PC-9 (cell line): Measurements from ENCODE around the gene CELF4. TPM values are rescaled to one million over a fixed set of nuclear protein-coding genes. Genes with fewer than 3 reads are reported as not detected.

Experiments
- BruUV-seq: library from RNA; stranded (reverse); fragments of 400-500 nt; replicated peaks from 2 replicates; lab custom pipeline; 2021; lab: Mats Ljungman, UMichigan
- CTCF ChIA-PET: fragments of 300-600 bp; sonication (Branson Sonifier 250); formaldehyde crosslinking; loops from one replicate; lab custom pipeline; 2022; ENCODE audit warnings: antibody characterized with exemption; lab: Charles Lee
- POLR2A ChIA-PET: fragments of 300-600 bp; sonication (Branson Sonifier 250); formaldehyde crosslinking; loops from one replicate; lab custom pipeline; 2022; ENCODE audit warnings: antibody characterized with exemption; ENCODE audit not compliant: unreplicated experiment; lab: Charles Lee
- DNase-seq, 2 experiments: peaks; one replicate each; pipeline versions ENCODE4 v3.0.0 to v3.0.0-alpha.2; 2015 to 2022; ENCODE audit warnings: mixed read lengths in 1 of 2
- H2AFZ ChIP-seq: fragments of 200-600 bp; sonication (generic); 2 replicates; pipeline ENCODE4 v1.8.1; 2017; ENCODE audit warnings: antibody characterized with exemption
- H3F3A ChIP-seq: fragments of 200-600 bp; sonication (generic); 2 replicates; pipeline ENCODE4 v1.8.1; 2017; ENCODE audit warnings: antibody characterized with exemption, mild to moderate bottlenecking, low read depth; ENCODE audit not compliant: insufficient read depth
- H3K27ac ChIP-seq: fragments of 200-600 bp; sonication (generic); 2 replicates; pipeline ENCODE4 v1.6.1; 2016; ENCODE audit warnings: mixed run types
- H3K27me3 ChIP-seq: fragments of 200-600 bp; sonication (generic); 2 replicates; pipeline ENCODE4 v1.6.1; 2016; ENCODE audit warnings: low read depth, mixed run types; ENCODE audit not compliant: insufficient read depth
- H3K36me3 ChIP-seq: fragments of 200-600 bp; sonication (generic); 2 replicates; pipeline ENCODE4 v1.6.1; 2016; ENCODE audit warnings: low read depth, mixed run types
- H3K4me1 ChIP-seq: fragments of 200-600 bp; sonication (generic); replicated peaks from 2 replicates; pipeline ENCODE4 v1.6.1; 2016; ENCODE audit warnings: mixed run types; ENCODE audit not compliant: insufficient read depth
- H3K4me2 ChIP-seq: fragments of 200-600 bp; sonication (generic); 2 replicates; pipeline ENCODE4 v1.6.1; 2017; ENCODE audit warnings: mixed run types
- H3K4me3 ChIP-seq: fragments of 200-600 bp; sonication (generic); 2 replicates; pipeline ENCODE4 v1.6.1; 2016; ENCODE audit warnings: mixed run types
- H3K79me2 ChIP-seq: fragments of 200-600 bp; sonication (generic); 2 replicates; pipeline ENCODE4 v1.6.1; 2017; ENCODE audit warnings: low read depth, mixed run types
- H3K9me2 ChIP-seq: fragments of 200-600 bp; sonication (generic); 2 replicates; pipeline ENCODE4 v1.8.1; 2017; ENCODE audit warnings: mild to moderate bottlenecking; ENCODE audit not compliant: insufficient read depth
- H3K9me3 ChIP-seq: fragments of 200-600 bp; sonication (generic); 2 replicates; pipeline ENCODE4 v1.8.1; 2016; ENCODE audit warnings: low read depth; ENCODE audit not compliant: insufficient read depth
- H4K20me1 ChIP-seq: fragments of 200-600 bp; sonication (generic); 2 replicates; pipeline ENCODE4 v1.8.1; 2017; ENCODE audit not compliant: insufficient read depth
- CTCF ChIP-seq: fragments of 200-600 bp; sonication (generic); conservative IDR thresholded peaks from 2 replicates; pipeline ENCODE4 v1.6.1; 2017; ENCODE audit warnings: mixed run types, antibody characterized with exemption, mild to moderate bottlenecking, moderate library complexity
- EZH2 ChIP-seq: fragments of 200-600 bp; sonication (generic); IDR thresholded peaks from 2 replicates; pipeline ENCODE4 v1.8.0; 2017; ENCODE audit warnings: antibody characterized with exemption, low read depth
- intact Hi-C: fragments of 100-400 bp; cut with micrococcal nuclease; formaldehyde crosslinking; loops from one replicate; pipeline ENCODE4 v1.10.0; 2022; ENCODE audit not compliant: unreplicated experiment
- total RNA-seq: library from RNA; stranded (reverse); gene quantifications from 2 replicates; pipeline ENCODE4 v1.2.3, GENCODE V29; 2021

Gene CELF4
- total RNA-seq, 1 experiment from 2014 or later, result 1.2 TPM

GRCh38 chr18:37604032-37604431, 38.4 kb upstream of the CELF4 start:
- intact Hi-C loops, result no loop called here
- DNase-seq, result no peak
- Histone ChIP-seq H2AFZ (no peak overlapping the region), H3K4me2 (no peak overlapping the region), H3K9me3 (no peaks in the 10 kb centered on the region), H3K9me2 (no peaks in the 10 kb centered on the region), H3K27me3 (no peaks in the 10 kb centered on the region), H3K79me2 (no peaks in the 10 kb centered on the region), H3K27ac (no peak overlapping the region), H3F3A (no peaks in the 10 kb centered on the region), H3K36me3 (no peaks in the 10 kb centered on the region), H4K20me1 (no peaks in the 10 kb centered on the region), H3K4me3 (no peak overlapping the region), H3K4me1 (no peaks in the 10 kb centered on the region)
- POLR2A ChIA-PET, result no interaction called here
- TF ChIP-seq EZH2, result no peak
- no peak for TF ChIP-seq CTCF
- BruUV-seq, result no TSS peak
- CTCF ChIA-PET, result no interaction called here

- no peak overlapping the region for H3K4me3 ChIP-seq
- POLR2A ChIA-PET, result no interaction called here
- H2AFZ ChIP-seq, result no peak overlapping the region
- no peaks in the 10 kb centered on the region for H3K79me2 ChIP-seq
- TF ChIP-seq CTCF (no peak), EZH2 (no peak)
- CTCF ChIA-PET, result no interaction called here
- H3F3A ChIP-seq, result no peaks in the 10 kb centered on the region
- intact Hi-C loops, result no loop called here
- BruUV-seq, result no TSS peak
- H3K27me3 ChIP-seq, result no peaks in the 10 kb centered on the region
- DNase-seq, result no peak
- H3K4me2 ChIP-seq, result no peak overlapping the region
- no peaks in the 10 kb centered on the region for H4K20me1 ChIP-seq
- no peaks in the 10 kb centered on the region for H3K36me3 ChIP-seq
- no peak overlapping the region for H3K27ac ChIP-seq
- no peaks in the 10 kb centered on the region for H3K9me2 ChIP-seq
- no peaks in the 10 kb centered on the region for H3K4me1 ChIP-seq
- no peaks in the 10 kb centered on the region for H3K9me3 ChIP-seq
Observed at GRCh38 chr18:37598966-37599896, 33.6 kb upstream of the CELF4 start.

- no peaks in the 10 kb centered on the region for H3F3A ChIP-seq
- intact Hi-C loops, result no loop called here
- ChIA-PET CTCF (no interaction called here), POLR2A (no interaction called here)
- H3K36me3 ChIP-seq, result no peaks in the 10 kb centered on the region
- BruUV-seq, result no TSS peak
- no peaks in the 10 kb centered on the region for H4K20me1 ChIP-seq
- no peak overlapping the region for H2AFZ ChIP-seq
- no peak overlapping the region for H3K4me2 ChIP-seq
- H3K4me3 ChIP-seq, result no peak overlapping the region
- no peaks in the 10 kb centered on the region for H3K79me2 ChIP-seq
- H3K9me3 ChIP-seq, result no peaks in the 10 kb centered on the region
- H3K27ac ChIP-seq, result no peak overlapping the region
- no peaks in the 10 kb centered on the region for H3K4me1 ChIP-seq
- no peaks in the 10 kb centered on the region for H3K9me2 ChIP-seq
- TF ChIP-seq CTCF, result no peak
- no peak for TF ChIP-seq EZH2
- no peaks in the 10 kb centered on the region for H3K27me3 ChIP-seq
- DNase-seq, result no peak
Observed at GRCh38 chr18:37598396-37598795, 32.8 kb upstream of the CELF4 start.
